GM21360 (cell line): ENCODE data around the gene LIPA.
"Not testable (repeated sequence)": the region's sequence is repeated elsewhere in the genome, so short reads cannot be mapped to it uniquely, and the experiment has no call there.

Experiments used
- ATAC-seq: cut with Tn5 transposase; IDR thresholded peaks from one replicate; pipeline ENCODE4 v1.9.1; 2021; ENCODE audit warnings: mild to moderate bottlenecking, moderate library complexity; ENCODE audit not compliant: unreplicated experiment

LIPA gene

GRCh38 chr10:89271532-89271931 lies 20.0 kb upstream of the LIPA start:
- ATAC-seq = no peak

- no peak for ATAC-seq
Observed at GRCh38 chr10:89270153-89270483, 18.5 kb upstream of the LIPA start.

- no peak for ATAC-seq
Observed at GRCh38 chr10:89269433-89270152, 18.0 kb upstream of the LIPA start.

GRCh38 chr10:89266721-89267453 lies 15.3 kb upstream of the LIPA start:
- ATAC-seq = no peak

- no peak for ATAC-seq
Observed at GRCh38 chr10:89263531-89263930, 12.0 kb upstream of the LIPA start.

GRCh38 chr10:89263091-89263490 lies 11.5 kb upstream of the LIPA start:
- no peak for ATAC-seq

GRCh38 chr10:89262086-89263051 lies 10.8 kb upstream of the LIPA start:
- ATAC-seq = no peak

GRCh38 chr10:89258881-89259280 lies 7.3 kb upstream of the LIPA start:
- no peak for ATAC-seq

- no peak for ATAC-seq
Observed at GRCh38 chr10:89257581-89257980, 6.0 kb upstream of the LIPA start.

- ATAC-seq = no peak
Observed at GRCh38 chr10:89256962-89257361, 5.4 kb upstream of the LIPA start.

- ATAC-seq = no peak
Observed at GRCh38 chr10:89256340-89256739, 4.8 kb upstream of the LIPA start.

GRCh38 chr10:89255793-89256192 lies 4.2 kb upstream of the LIPA start:
- ATAC-seq = no peak

GRCh38 chr10:89255091-89255579 lies 3.6 kb upstream of the LIPA start:
- ATAC-seq = not testable (repeated sequence)

GRCh38 chr10:89252225-89252585 lies 630 bp upstream of the LIPA start:
- no peak for ATAC-seq

GRCh38 chr10:89250865-89251408 lies 638 bp downstream of the LIPA start:
- ATAC-seq = no peak

GRCh38 chr10:89248990-89249389 lies 2.6 kb downstream of the LIPA start:
- no peak for ATAC-seq

GRCh38 chr10:89247623-89248022 lies 4.0 kb downstream of the LIPA start:
- not testable (repeated sequence) for ATAC-seq

GRCh38 chr10:89245802-89246201 lies 5.8 kb downstream of the LIPA start:
- ATAC-seq = no peak

GRCh38 chr10:89242840-89243568 lies 8.6 kb downstream of the LIPA start:
- ATAC-seq = no peak

GRCh38 chr10:89242345-89242684 lies 9.3 kb downstream of the LIPA start:
- no peak for ATAC-seq
